ENCODE measurements around the gene KSR1. TPM values are rescaled to one million over a fixed set of nuclear protein-coding genes. Genes with fewer than 3 reads are reported as not detected.

KSR1 gene
- polyA plus RNA-seq, 1 of the 3 experiments (the other 2 are of a cell fraction) = 7.5 TPM

GRCh38 chr17:27513849-27514248, 57.6 kb downstream of the KSR1 start (continued):
- TF ChIP-seq, protein P1, sequence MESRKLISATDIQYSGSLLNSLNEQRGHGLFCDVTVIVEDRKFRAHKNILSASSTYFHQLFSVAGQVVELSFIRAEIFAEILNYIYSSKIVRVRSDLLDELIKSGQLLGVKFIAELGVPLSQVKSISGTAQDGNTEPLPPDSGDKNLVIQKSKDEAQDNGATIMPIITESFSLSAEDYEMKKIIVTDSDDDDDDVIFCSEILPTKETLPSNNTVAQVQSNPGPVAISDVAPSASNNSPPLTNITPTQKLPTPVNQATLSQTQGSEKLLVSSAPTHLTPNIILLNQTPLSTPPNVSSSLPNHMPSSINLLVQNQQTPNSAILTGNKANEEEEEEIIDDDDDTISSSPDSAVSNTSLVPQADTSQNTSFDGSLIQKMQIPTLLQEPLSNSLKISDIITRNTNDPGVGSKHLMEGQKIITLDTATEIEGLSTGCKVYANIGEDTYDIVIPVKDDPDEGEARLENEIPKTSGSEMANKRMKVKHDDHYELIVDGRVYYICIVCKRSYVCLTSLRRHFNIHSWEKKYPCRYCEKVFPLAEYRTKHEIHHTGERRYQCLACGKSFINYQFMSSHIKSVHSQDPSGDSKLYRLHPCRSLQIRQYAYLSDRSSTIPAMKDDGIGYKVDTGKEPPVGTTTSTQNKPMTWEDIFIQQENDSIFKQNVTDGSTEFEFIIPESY (IDR thresholded peaks at IDR 0.05; ENCODE audit: borderline replicate concordance, low read depth) = no peak
- TF ChIP-seq, protein P2, sequence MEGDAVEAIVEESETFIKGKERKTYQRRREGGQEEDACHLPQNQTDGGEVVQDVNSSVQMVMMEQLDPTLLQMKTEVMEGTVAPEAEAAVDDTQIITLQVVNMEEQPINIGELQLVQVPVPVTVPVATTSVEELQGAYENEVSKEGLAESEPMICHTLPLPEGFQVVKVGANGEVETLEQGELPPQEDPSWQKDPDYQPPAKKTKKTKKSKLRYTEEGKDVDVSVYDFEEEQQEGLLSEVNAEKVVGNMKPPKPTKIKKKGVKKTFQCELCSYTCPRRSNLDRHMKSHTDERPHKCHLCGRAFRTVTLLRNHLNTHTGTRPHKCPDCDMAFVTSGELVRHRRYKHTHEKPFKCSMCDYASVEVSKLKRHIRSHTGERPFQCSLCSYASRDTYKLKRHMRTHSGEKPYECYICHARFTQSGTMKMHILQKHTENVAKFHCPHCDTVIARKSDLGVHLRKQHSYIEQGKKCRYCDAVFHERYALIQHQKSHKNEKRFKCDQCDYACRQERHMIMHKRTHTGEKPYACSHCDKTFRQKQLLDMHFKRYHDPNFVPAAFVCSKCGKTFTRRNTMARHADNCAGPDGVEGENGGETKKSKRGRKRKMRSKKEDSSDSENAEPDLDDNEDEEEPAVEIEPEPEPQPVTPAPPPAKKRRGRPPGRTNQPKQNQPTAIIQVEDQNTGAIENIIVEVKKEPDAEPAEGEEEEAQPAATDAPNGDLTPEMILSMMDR (IDR thresholded peaks at IDR 0.05) = no peak
- TF ChIP-seq MAX (IDR thresholded peaks at IDR 0.05; ENCODE audit: low read depth) (no peak), TCF12 (IDR thresholded peaks at IDR 0.05) (no peak), RXRA (IDR thresholded peaks at IDR 0.05; ENCODE audit: borderline replicate concordance, low read depth) (no peak), TAF1 (IDR thresholded peaks at IDR 0.05; ENCODE audit: borderline replicate concordance, low read depth, low read length) (no peak), USF2 (IDR thresholded peaks at IDR 0.05; ENCODE audit: borderline replicate concordance, low read depth, low read length) (no peak), TEAD4 (IDR thresholded peaks at IDR 0.05; ENCODE audit: borderline replicate concordance, insufficient read depth) (no peak), FOSL2 (IDR thresholded peaks at IDR 0.05; ENCODE audit: borderline replicate concordance, low read depth) (no peak)

DNA sequence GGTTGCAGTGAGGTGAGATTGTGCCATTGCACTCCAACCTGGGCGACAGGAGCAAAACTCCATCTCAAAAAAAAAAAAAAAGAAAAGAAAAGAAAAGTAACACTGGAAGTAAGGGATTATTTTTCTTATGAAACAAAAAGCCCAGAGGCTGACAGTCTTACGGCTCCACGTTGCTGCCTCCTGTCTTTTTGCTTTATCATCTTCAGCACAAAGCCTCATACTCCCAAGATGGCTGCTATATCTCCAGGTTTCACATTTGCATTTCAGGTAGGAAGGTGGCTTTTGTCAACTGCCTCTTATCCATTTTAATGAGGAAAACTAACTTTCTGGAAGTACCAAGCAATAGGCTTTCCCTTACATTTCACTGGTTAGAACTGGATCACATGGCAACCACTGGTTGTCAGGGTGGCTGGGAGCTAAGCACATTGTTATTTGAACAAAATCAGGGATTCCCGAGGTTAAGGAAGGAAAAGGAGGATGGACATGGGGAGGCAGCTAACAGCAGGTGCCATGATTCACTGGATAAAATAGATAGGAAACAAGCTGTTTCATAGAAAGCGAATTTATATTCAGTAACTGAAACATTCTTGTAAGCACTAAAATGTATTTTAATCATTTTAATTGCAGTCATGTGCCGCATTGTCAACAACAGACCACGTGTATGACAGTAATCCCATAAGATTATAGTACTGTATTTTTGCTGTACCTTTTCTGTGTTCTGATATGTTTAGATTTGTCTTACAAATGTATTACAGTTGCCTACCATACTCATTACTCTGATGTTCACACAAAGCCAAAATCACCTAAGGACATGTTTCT, 58.6 kb downstream of the KSR1 start:
- Histone ChIP-seq H3K9me2 (no peaks in the 10 kb centered on the region), H3K4me2 (no peak overlapping the region), H3K36me3 (replicated peaks in 1 of 2; ENCODE audit: control insufficient read depth in 1 of 2, insufficient read depth in 2 of 2, low read length in 1 of 2) (no peaks in the 10 kb centered on the region), H3K9me3 (no peaks in the 10 kb centered on the region), H3K9ac (no peak overlapping the region), H3K27me3 (ENCODE audit: insufficient read depth) (no peaks in the 10 kb centered on the region), H3K4me1 (ENCODE audit: control insufficient read depth in 1 of 2, insufficient read depth in 2 of 2, low read depth in 1 of 2, low read length in 1 of 2) (peaks cover 0 to 17% of the 10 kb centered on the region in 2 experiments; a peak in 1 of 4 replicates), H3K4me3 (ENCODE audit: low read depth in 2 of 2, low read length in 1 of 2) (no peak overlapping the region), H4K20me1 (ENCODE audit: insufficient read depth) (no peaks in the 10 kb centered on the region), H2AFZ (ENCODE audit: low read depth) (no peak overlapping the region), H3K27ac (ENCODE audit: low read depth in 2 of 2, low read length in 1 of 2) (no peak overlapping the region), H3F3A (replicated peaks; ENCODE audit: insufficient read depth) (no peaks in the 10 kb centered on the region), H3K79me2 (ENCODE audit: insufficient read depth) (no peaks in the 10 kb centered on the region)
- 89% methylated on average over 7 of the region's 7 CpGs for WGBS (ENCODE audit: low lambda C conversion rate)
- TF ChIP-seq SMC3 (IDR thresholded peaks at IDR 0.05; ENCODE audit: low read depth, low read length) (no peak), POLR2AphosphoS5 (IDR thresholded peaks at IDR 0.05; ENCODE audit: low read depth, low read length) (no peak), FOSL2 (IDR thresholded peaks at IDR 0.05; ENCODE audit: borderline replicate concordance, low read depth) (no peak), EP300 (IDR thresholded peaks at IDR 0.05; ENCODE audit: borderline replicate concordance in 1 of 2, low read depth in 1 of 2, low read length in 1 of 2) (no peak), MAX (IDR thresholded peaks at IDR 0.05; ENCODE audit: low read depth) (no peak), RAD21 (IDR thresholded peaks at IDR 0.05; ENCODE audit: low read length) (no peak), MXI1 (IDR thresholded peaks at IDR 0.05; ENCODE audit: low read depth, low read length) (no peak), USF2 (IDR thresholded peaks at IDR 0.05; ENCODE audit: borderline replicate concordance, low read depth, low read length) (no peak), CHD2 (IDR thresholded peaks at IDR 0.05; ENCODE audit: low read length, partially characterized antibody) (no peak)
- TF ChIP-seq, protein P2 (IDR thresholded peaks at IDR 0.05) = no peak
- POLR2A ChIA-PET = no interaction called here
- CTCF ChIA-PET = interaction anchor here (0.7 to 1.7 kb wide), 3 partner anchors 14 to 110 kb away, joined by 3 to 4 read pairs (median 3); no protein-coding TSS in a partner anchor
- DNase-seq = no peak
